ENCODE measurements around the gene UCMA.

DNA sequence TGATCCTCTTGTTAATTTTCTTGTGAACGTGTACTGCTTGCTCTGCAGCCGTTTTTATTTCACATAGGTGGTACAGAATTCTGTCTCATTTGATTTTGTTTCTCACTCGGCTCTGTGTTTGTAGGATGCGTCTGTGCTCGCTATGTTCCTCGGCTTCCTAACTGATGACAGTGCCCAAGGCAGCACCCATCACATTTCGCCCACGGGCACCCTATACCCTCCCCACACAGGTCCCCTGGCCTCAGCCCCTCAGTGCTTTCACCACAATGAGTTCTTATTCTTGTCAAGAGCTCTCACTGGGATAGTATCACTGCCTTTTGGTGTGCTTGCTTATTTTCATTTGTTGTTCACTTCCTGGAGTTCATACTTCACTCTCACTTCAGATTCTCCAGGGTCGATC is 28.1 kb downstream of the UCMA start:
- TF ChIP-seq, protein P1, sequence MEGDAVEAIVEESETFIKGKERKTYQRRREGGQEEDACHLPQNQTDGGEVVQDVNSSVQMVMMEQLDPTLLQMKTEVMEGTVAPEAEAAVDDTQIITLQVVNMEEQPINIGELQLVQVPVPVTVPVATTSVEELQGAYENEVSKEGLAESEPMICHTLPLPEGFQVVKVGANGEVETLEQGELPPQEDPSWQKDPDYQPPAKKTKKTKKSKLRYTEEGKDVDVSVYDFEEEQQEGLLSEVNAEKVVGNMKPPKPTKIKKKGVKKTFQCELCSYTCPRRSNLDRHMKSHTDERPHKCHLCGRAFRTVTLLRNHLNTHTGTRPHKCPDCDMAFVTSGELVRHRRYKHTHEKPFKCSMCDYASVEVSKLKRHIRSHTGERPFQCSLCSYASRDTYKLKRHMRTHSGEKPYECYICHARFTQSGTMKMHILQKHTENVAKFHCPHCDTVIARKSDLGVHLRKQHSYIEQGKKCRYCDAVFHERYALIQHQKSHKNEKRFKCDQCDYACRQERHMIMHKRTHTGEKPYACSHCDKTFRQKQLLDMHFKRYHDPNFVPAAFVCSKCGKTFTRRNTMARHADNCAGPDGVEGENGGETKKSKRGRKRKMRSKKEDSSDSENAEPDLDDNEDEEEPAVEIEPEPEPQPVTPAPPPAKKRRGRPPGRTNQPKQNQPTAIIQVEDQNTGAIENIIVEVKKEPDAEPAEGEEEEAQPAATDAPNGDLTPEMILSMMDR (IDR thresholded peaks at IDR 0.05): no peak
- TF ChIP-seq ZFX (IDR thresholded peaks at IDR 0.05; ENCODE audit: borderline replicate concordance): no peak

All from 22Rv1 (cell line).